Ectodermal cell (in vitro differentiated cells): ENCODE measurements around the gene ZNF554.

Source experiments
- H3K27ac ChIP-seq: 2 replicates; pipeline ENCODE4 v1.7.0; 2013; ENCODE audit warnings: mild to moderate bottlenecking, low read depth, low read length; ENCODE audit not compliant: insufficient read depth, poor library complexity, severe bottlenecking
- H3K27me3 ChIP-seq: 2 replicates; pipeline ENCODE4 v1.7.0; 2013; ENCODE audit warnings: mild to moderate bottlenecking, low read length; ENCODE audit not compliant: insufficient read depth, control insufficient read depth, poor library complexity, severe bottlenecking
- H3K36me3 ChIP-seq: one replicate; pipeline ENCODE4 v1.7.0; 2013; ENCODE audit warnings: low read length; ENCODE audit not compliant: control insufficient read depth, insufficient read depth
- H3K4me1 ChIP-seq: one replicate; pipeline ENCODE4 v1.7.0; 2013; ENCODE audit warnings: low read length; ENCODE audit not compliant: control insufficient read depth, insufficient read depth
- H3K4me3 ChIP-seq: 2 replicates; pipeline ENCODE4 v1.7.0; 2013; ENCODE audit warnings: low read depth, low read length, control low read depth; ENCODE audit not compliant: insufficient read depth
- H3K9me3 ChIP-seq: 2 replicates; pipeline ENCODE4 v1.7.0; 2013; ENCODE audit warnings: mild to moderate bottlenecking, low read length, moderate library complexity; ENCODE audit not compliant: control insufficient read depth
- WGBS, 2 experiments: methylation state at CpG; one replicate each; pipeline ENCODE4 v1.1.7; 2013; ENCODE audit warnings: missing lambda C conversion rate in 2 of 2; 5-methylcytosine and 5-hydroxymethylcytosine counted together

ZNF554 gene

GRCh38 chr19:2808129-2808941 lies 11.3 kb upstream of the ZNF554 start:
- WGBS, 2 experiments: 96% methylated on average over 41 of the region's 41 CpGs
- no peaks in the 10 kb centered on the region for H3K27me3 ChIP-seq
- peaks cover 57% of the 10 kb centered on the region for H3K36me3 ChIP-seq
- no peak overlapping the region for H3K4me3 ChIP-seq
- H3K4me1 ChIP-seq: no peaks in the 10 kb centered on the region
- H3K9me3 ChIP-seq: no peaks in the 10 kb centered on the region
- H3K27ac ChIP-seq: no peak overlapping the region

GRCh38 chr19:2809387-2810140 lies 10.1 kb upstream of the ZNF554 start:
- peaks cover 53% of the 10 kb centered on the region for H3K36me3 ChIP-seq
- H3K4me3 ChIP-seq: no peak overlapping the region
- 95 to 96% methylated on average over 37 of the region's 37 CpGs for WGBS, 2 experiments
- H3K27ac ChIP-seq: no peak overlapping the region
- no peaks in the 10 kb centered on the region for H3K9me3 ChIP-seq
- H3K4me1 ChIP-seq: no peaks in the 10 kb centered on the region
- no peaks in the 10 kb centered on the region for H3K27me3 ChIP-seq

DNA sequence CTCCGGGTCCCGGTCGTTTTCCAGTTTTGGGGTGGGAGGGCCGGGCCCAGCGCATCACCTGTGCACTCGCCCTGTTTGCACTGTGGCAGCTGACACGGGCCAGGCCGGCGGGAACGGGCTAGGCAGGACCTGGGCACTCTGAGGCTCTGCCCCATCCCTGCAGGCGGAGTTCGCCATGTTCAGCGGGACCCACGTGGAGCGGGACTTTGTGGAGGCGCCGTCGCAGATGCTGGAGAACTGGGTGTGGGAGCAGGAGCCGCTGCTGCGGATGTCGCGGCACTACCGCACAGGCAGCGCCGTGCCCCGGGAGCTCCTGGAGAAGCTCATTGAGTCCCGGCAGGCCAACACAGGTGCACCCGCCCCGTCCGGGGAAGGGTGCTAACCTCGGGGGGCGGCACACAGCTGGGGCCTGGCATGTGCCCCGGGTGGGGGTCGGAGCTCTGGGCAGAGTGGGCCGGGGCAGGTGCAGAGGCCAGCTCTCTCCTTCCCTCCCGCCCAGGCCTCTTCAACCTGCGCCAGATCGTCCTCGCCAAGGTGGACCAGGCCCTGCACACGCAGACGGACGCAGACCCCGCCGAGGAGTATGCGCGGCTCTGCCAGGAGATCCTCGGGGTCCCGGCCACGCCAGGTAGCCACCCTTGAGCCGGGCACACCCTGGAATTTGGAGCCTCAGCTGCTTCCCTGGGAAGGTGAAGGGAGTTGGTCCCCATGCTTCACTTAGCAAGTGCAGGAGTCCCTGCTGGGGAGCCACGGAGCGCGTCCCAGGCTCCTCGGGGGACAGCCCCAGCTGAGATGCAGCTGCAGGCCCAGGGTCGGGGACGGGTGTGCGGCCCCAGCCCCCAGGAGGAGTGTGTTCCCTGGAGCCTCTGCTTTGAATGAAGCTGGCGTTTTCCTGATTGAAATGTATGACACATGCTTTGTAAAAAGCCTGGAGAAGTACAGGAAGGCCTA lies 9.3 kb upstream of the ZNF554 start:
- no peaks in the 10 kb centered on the region for H3K9me3 ChIP-seq
- WGBS, 2 experiments: 96 to 97% methylated on average over 58 of the region's 58 CpGs
- H3K27ac ChIP-seq: no peak overlapping the region
- no peak overlapping the region for H3K4me3 ChIP-seq
- peaks cover 45% of the 10 kb centered on the region for H3K36me3 ChIP-seq
- H3K27me3 ChIP-seq: no peaks in the 10 kb centered on the region
- H3K4me1 ChIP-seq: no peaks in the 10 kb centered on the region

DNA sequence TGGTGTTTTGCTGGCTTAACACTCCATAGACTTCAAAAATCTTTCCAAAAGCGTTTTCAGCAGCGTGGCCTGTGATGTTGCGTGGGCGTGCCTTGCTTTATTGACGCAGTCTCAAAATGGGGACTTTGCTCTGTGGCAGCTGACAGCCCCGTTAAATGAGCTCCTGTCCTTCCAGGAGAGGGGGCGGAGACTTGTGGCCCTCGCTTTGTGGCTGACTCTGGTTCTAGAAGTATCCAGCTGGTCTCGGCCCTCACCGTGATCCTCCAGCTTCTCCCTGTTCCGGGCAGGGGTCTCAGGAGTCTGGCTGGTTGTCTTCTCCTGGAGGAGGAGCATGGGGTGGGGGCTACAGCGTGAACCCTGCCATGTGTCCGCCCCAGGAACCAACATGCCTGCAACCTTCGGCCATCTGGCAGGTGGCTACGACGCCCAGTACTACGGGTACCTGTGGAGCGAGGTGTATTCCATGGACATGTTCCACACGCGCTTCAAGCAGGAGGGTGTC lies 8.4 kb upstream of the ZNF554 start:
- Histone ChIP-seq H3K4me1 (no peaks in the 10 kb centered on the region), H3K27ac (no peak overlapping the region), H3K36me3 (peaks cover 44% of the 10 kb centered on the region), H3K27me3 (no peaks in the 10 kb centered on the region), H3K9me3 (no peaks in the 10 kb centered on the region), H3K4me3 (no peak overlapping the region)
- WGBS, 2 experiments: 96 to 97% methylated on average over 20 of the region's 20 CpGs

DNA sequence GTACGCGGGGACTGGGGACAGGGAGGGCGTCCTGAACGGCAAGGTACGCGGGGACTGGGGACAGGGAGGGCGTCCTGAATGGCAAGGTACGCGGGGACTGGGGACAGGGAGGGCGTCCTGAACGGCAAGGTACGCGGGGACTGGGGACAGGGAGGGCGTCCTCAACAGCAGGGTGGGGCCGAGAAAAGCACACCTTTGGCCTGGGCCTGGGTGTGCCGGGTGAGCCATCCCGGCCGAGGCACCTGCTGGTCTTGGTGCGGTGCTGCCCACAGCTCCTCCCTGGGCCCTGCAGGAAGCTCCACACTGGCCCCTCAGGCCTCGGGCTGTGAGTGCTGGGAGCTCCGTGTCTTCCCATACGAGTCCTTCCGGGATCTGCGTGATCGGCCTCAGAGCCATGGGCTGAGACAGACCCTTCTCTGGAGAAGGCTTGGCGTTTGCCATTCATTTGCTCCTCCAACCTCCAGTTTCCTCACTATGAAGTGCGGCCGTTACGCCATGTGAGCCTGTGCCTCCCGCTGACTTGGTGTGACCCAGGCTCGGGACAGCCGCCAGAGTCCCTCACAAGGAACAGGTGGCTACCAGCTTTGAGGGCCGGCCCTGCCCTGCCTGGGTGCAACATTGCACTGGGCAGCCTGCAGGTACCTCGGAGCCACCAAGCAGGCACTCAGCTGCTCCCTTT lies 7.8 kb upstream of the ZNF554 start:
- peaks cover 44% of the 10 kb centered on the region for H3K36me3 ChIP-seq
- no peaks in the 10 kb centered on the region for H3K9me3 ChIP-seq
- no peaks in the 10 kb centered on the region for H3K4me1 ChIP-seq
- 92 to 93% methylated on average over 34 of the region's 34 CpGs for WGBS, 2 experiments
- H3K27me3 ChIP-seq: no peaks in the 10 kb centered on the region
- no peak overlapping the region for H3K27ac ChIP-seq
- H3K4me3 ChIP-seq: no peak overlapping the region

DNA sequence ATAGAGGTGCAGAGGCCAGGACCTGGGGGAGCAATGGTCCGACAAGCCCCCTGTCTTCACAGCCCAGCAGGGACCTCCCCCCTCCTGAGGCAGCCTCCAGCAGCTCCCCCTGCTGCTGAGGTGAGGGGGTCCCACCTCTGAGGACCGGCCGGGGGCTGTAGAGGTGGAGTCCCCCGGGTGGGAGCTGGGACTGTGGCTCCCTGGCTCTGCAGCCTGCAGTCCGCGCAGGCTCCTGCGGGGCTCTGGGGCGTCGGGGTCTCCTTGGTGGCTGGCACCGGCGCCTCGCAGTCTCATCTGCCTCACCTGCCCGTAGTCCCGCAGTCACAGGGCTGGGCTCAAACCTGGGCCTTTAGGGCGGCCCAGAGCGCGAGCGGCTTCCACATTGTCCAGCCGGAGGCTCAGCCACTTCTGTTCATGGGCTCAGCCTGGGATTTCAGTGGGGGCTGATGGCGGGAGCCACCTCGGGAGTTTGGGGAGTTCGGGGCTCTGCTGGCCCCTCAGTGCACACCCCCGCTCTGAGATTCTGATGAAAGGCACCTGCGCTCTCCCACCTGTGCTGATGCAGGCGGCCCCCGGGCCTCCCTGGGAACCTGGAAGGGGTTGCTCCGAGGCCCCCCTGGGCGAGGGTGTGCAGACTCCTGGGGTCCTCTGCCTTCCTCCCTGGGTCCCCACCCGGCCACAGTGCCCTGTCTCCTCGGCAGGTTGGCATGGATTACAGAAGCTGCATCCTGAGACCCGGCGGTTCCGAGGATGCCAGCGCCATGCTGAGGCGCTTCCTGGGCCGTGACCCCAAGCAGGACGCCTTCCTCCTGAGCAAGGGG lies 7.0 kb upstream of the ZNF554 start:
- H3K4me3 ChIP-seq: no peak overlapping the region
- no peaks in the 10 kb centered on the region for H3K9me3 ChIP-seq
- no peak overlapping the region for H3K27ac ChIP-seq
- 95 to 96% methylated on average over 37 of the region's 37 CpGs for WGBS, 2 experiments
- no peaks in the 10 kb centered on the region for H3K4me1 ChIP-seq
- H3K27me3 ChIP-seq: no peaks in the 10 kb centered on the region
- peaks cover 40% of the 10 kb centered on the region for H3K36me3 ChIP-seq

GRCh38 chr19:2813235-2814160 lies 6.2 kb upstream of the ZNF554 start:
- Histone ChIP-seq H3K4me3 (no peak overlapping the region), H3K9me3 (no peaks in the 10 kb centered on the region), H3K27me3 (no peaks in the 10 kb centered on the region), H3K36me3 (peaks cover 33% of the 10 kb centered on the region), H3K27ac (no peak overlapping the region), H3K4me1 (no peaks in the 10 kb centered on the region)
- 95 to 96% methylated on average over 35 of the region's 35 CpGs for WGBS, 2 experiments

GRCh38 chr19:2814426-2814825 lies 5.2 kb upstream of the ZNF554 start:
- WGBS, 2 experiments: 94 to 96% methylated on average over 11 of the region's 11 CpGs
- Histone ChIP-seq H3K4me1 (no peaks in the 10 kb centered on the region), H3K9me3 (no peaks in the 10 kb centered on the region), H3K27ac (no peak overlapping the region), H3K36me3 (peaks cover 27% of the 10 kb centered on the region), H3K4me3 (no peak overlapping the region), H3K27me3 (no peaks in the 10 kb centered on the region)
